ENCODE results near the gene ZFHX3.

Gene ZFHX3

GRCh38 chr16:72785886-72786285 lies 262.0 kb downstream of the ZFHX3 start:
- DNase-seq: no peak

GRCh38 chr16:72785171-72785570 lies 262.8 kb downstream of the ZFHX3 start:
- no peak for DNase-seq

DNA sequence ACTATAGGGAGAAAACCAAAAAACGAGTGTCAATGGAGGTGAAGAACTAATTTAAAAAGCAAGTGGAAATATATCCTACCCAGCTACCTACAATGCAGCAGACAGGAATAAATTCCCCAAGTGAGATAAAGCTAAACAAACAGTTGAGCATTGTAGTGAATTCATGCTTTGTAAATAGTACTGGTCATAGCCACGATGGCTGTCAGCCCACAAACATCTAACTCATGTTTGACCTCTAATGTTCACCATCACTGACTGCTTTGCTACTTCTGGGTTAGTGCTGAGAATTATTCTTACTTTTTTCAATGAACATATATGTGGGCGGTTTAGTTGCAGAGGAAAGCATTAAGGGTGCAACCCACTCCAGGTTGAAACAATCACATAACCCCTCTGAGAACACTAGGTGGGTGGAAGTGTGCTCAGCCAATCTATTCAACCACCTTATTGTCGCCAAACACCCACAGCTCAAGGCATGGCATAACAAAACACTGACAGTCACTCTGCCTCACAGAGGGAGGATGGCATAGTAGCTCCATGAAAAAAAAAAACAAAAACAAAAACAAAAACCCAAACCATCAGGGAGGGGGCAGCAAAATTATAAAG lies 264.1 kb downstream of the ZFHX3 start:
- DNase-seq: no peak

DNA sequence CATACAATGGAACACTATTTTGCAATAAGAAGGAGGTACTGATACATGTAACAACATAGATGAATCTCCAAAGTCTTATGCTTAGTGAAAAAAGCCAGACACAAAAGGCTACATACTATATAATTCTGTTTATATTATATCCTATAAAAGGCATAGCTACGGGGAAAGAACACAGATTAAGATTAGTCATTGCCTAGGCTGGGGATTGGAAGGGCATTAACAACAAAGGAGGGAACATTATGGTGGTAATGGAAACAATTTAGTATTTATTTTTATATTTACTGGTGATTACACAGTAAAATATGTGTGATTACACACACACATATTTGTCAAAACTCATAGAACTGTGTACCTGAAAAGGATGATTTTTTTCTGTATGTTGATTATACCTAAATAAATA lies 278.1 kb downstream of the ZFHX3 start:
- DNase-seq: no peak

GRCh38 chr16:72768591-72768990 lies 279.3 kb downstream of the ZFHX3 start:
- peak; percentile 2 for DNase-seq

- no peak for DNase-seq
These were observed 281.4 kb downstream of the ZFHX3 start for GRCh38 chr16:72766506-72766905.

- DNase-seq: no peak
These were observed 283.8 kb downstream of the ZFHX3 start for GRCh38 chr16:72764015-72764654.

GRCh38 chr16:72760581-72760980 lies 287.3 kb downstream of the ZFHX3 start:
- no peak for DNase-seq

- no peak for DNase-seq
These were observed 294.0 kb downstream of the ZFHX3 start for GRCh38 chr16:72753881-72754280.

GRCh38 chr16:72752004-72752695 lies 295.8 kb downstream of the ZFHX3 start:
- no peak for DNase-seq

DNA sequence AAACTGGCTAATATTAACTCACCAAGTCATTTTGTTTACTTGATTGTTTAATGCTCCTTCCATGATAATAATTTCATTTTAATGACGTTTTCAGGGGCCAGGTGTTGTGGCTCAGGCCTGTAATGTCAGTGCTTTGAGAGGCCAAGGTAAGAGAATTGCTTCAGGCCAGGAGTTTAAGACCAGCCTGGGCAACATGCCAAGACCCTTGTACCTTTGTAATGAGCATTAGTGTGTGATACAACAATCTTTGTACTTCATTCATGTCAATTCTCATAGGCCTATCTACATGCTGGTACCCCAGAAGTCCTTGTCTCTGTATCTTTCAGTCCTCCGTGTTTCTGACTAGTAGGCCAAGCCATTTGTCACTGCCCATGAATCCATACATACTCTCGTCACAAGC lies 296.9 kb downstream of the ZFHX3 start:
- no peak for DNase-seq

DNA sequence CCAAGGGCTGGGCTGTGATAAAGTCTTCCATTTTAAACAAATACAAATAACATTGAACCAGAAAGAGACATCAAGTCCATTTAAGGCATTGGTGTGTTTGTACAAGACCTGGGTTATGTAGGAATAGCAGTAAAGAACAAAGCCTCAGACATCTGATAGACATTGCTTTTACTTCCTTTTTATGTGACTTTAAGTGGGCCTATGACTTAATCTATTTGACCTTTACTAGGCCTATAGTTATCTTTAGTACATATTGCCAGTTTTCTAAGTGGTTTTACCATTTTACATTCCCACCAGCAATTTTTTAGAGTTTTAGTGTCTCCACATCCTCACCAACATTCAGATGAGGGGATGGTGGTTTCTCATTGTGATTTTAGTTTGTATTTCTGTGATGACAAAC lies 298.8 kb downstream of the ZFHX3 start:
- peak; percentile 21 for DNase-seq

DNA sequence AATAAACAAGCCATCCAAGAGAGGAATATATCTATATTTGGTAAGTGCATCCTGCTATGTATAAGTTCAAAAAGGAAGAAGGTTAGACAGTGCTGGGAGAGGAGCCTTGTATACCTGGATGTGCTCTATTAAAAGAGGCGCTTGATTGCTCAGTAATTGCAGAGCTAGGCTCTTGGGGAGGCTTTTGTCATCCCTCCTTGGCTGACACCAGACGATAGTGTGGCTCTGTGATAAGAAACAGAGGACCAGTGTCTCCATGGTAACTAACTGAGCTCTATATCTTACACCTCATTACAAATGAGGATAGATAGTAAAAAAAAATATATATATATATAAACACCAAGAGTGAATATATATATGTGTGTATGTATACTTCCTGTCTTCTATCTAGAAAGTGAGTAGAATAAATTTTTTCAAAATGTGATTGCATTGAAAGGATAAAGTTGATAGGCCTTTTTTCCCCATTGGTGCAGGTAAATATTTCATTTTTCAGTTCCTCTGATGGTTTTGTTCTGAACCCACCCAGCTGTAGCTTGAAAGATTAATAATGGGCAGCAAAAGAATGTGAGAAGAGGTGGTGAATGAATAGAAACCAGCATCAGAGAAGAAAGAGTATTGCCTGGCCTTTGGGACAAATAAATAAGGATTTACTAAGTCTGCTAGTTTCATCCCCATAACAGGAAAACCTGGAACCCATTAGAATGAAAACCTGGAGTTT lies 303.7 kb downstream of the ZFHX3 start:
- DNase-seq: no peak

GRCh38 chr16:72743011-72743761 lies 304.7 kb downstream of the ZFHX3 start:
- no peak for DNase-seq

- DNase-seq: no peak
These were observed 307.6 kb downstream of the ZFHX3 start for GRCh38 chr16:72740347-72740746.

DNA sequence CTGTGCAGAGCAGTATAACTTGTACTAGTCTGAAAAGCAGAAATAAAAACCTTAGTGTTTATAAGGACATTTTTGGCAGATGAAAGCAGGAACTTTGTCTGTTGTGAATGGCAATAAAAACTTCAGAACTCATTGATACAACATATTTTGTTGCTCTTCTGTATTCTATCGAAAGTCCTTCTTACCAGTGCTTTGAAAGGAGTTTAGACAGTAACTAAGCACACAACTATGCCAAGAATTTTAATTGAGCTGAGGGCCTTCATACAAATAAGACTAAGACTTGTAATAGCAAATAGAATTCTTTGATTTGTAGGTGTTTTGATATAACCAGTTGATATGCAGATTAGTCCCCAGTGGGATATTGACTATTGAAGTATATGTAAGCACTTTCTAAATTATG lies 308.4 kb downstream of the ZFHX3 start:
- no peak for DNase-seq

DNA sequence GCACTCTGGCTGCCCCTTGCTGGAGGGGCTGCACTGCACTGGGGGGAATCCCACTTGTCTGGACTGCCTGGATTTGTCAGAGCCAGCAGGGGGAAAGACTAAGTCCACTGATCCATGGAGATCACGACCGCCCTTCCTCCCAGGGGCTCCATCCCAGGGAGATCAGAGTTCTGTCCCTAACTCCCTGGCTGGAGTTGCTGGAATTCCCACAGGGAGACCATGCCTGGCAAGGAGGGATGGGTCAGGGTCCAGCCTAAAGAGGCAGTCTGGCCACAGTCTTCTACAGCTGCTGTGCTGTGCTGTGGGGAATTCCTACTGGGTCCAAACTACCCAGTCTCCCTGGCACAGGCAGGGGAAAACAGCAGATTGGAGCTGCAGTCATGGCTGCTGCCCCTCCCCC lies 311.9 kb downstream of the ZFHX3 start:
- DNase-seq: no peak
